Tibial artery (tissue), 4 donors: ENCODE data around the gene RRAD.

ENCODE experiments used
- DNase-seq, 2 donors: peaks; one replicate each; pipeline ENCODE4 v3.0.0-alpha.2; 2019
- H3K27ac ChIP-seq, 2 donors: fragments of 200-600 bp; sonication (generic) in 1 of 2; 1 replicate in 1 of 2; 2 replicates in 1 of 2; pipeline ENCODE4 v1.5.1; 2018 to 2019; ENCODE audit warnings: mild to moderate bottlenecking in 1 of 2
- H3K27me3 ChIP-seq, 2 donors: fragments of 200-600 bp; sonication (generic) in 1 of 2; one replicate each; pipeline versions ENCODE4 v1.5.1 to v1.6.0; 2016 to 2019
- H3K36me3 ChIP-seq, 3 donors: fragments of 200-600 bp; sonication (generic) in 2 of 3; one replicate each; pipeline ENCODE4 v1.5.1; 2016 to 2019; ENCODE audit warnings: mild to moderate bottlenecking in 2 of 3
- H3K4me1 ChIP-seq, 4 donors: fragments of 200-600 bp; sonication (generic) in 2 of 4; 1 replicate in 3 of 4; 2 replicates in 1 of 4; pipeline ENCODE4 v1.5.1; 2016 to 2019
- H3K4me3 ChIP-seq, 2 donors: fragments of 200-600 bp; sonication (generic) in 1 of 2; 1 replicate in 1 of 2; 2 replicates in 1 of 2; pipeline ENCODE4 v1.5.1; 2018 to 2019; ENCODE audit warnings: mild to moderate bottlenecking in 2 of 2
- H3K9me3 ChIP-seq, 3 donors: fragments of 200-600 bp; sonication (generic) in 1 of 3; one replicate each; pipeline ENCODE4 v1.5.1; 2016 to 2019
- intact Hi-C: fragments of 100-400 bp; cut with DNase I; formaldehyde crosslinking; loops from one replicate; pipeline ENCODE4 v1.15.0; 2023; ENCODE audit warnings: low total_unique reads
- TF ChIP-seq, protein P1 (sequence below), 2 experiments: fragments of 200-600 bp in 1 of 2; fragments of 450-650 bp in 1 of 2; IDR thresholded peaks; one replicate each; pipeline ENCODE4 v1.5.1; 2017 to 2019; ENCODE audit warnings: antibody characterized with exemption in 2 of 2, mild to moderate bottlenecking in 1 of 2, moderate library complexity in 1 of 2

The RRAD gene

DNA sequence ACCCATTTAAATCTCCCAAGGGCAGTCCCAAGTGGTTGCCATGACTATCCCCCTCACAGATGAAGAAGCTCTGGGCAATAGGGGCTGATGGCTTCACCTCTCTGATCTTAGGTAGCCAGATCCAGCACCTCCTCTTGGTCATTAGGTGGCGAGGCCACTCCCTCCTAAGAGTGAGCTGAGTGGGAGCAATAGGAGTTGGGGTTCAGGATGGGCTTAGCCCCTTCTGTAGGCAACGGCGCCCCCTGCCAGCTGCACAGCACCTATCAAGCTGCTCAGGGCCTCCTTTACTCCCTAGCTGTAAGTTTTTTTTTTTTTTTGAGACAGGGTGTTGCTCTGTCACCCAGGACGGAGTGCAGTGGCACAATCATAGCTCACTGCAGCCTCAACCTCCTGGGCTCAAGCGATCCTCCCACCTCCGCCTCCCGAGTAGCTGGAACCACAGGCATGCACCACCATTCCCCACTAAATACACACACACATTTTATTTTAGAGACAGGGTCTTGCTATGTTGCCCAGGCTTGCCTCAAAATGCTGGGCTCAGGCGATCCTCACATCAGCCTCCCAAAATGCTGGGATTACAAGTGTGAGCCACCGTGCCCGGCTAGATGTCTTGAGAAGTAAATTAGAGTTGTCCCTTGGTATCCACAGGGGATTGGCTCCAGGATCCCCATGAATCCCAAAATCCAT lies 3.5 kb upstream of the RRAD start:
- H3K9me3 ChIP-seq = no peaks in the 10 kb centered on the region
- DNase-seq = no peak
- TF ChIP-seq, protein P1, sequence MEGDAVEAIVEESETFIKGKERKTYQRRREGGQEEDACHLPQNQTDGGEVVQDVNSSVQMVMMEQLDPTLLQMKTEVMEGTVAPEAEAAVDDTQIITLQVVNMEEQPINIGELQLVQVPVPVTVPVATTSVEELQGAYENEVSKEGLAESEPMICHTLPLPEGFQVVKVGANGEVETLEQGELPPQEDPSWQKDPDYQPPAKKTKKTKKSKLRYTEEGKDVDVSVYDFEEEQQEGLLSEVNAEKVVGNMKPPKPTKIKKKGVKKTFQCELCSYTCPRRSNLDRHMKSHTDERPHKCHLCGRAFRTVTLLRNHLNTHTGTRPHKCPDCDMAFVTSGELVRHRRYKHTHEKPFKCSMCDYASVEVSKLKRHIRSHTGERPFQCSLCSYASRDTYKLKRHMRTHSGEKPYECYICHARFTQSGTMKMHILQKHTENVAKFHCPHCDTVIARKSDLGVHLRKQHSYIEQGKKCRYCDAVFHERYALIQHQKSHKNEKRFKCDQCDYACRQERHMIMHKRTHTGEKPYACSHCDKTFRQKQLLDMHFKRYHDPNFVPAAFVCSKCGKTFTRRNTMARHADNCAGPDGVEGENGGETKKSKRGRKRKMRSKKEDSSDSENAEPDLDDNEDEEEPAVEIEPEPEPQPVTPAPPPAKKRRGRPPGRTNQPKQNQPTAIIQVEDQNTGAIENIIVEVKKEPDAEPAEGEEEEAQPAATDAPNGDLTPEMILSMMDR (IDR thresholded peaks at IDR 0.05) = peak in 1 of 2 experiments; percentile 16
- H3K27ac ChIP-seq = peak overlapping the region; percentile 97
- H3K27me3 ChIP-seq = no peaks in the 10 kb centered on the region
- H3K36me3 ChIP-seq = peaks cover 0 to 23% (median 3%) of the 10 kb centered on the region in 3 donors
- intact Hi-C loops = no loop called here
- H3K4me3 ChIP-seq = no peak overlapping the region
- H3K4me1 ChIP-seq = peaks cover 4 to 57% (median 43%) of the 10 kb centered on the region in 4 donors

DNA sequence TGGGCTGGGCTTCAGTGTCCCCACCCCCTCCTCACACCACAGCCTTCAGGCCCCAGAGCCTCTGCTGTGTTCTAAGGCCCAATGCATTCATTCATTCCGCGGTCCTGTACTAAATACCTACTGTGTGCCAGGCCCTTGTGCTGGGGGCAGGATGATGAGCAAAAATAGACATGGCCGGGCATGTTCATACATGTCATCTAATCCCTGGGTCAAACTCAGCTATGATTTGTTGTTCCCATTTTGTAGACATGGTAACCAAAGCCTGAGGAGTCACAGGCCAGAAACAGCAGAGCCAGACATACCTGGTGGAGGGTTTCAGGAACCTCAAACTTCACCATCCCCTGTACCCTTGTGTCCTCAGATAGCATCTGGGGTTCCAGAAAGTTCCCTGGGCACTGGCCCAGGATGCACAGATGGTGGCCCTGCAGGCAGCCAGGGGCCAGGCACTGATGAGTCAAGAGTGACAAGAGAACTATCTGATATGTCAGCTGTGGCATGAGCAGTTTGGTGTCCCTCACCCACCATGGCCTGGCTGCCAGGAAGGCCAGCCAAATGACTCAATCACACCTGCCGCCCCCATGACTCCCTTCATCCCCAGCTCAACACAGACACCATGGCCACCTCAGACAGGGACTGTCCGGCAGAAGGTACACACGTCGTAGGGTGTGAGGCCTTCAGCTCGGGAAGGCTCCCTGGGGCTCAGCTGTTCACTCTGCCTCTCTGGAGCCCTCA lies 2.7 kb upstream of the RRAD start:
- Histone ChIP-seq H3K4me1 (peaks cover 0 to 54% (median 41%) of the 10 kb centered on the region in 4 donors), H3K36me3 (peaks cover 0 to 23% (median 6%) of the 10 kb centered on the region in 3 donors), H3K4me3 (no peak overlapping the region), H3K27me3 (no peaks in the 10 kb centered on the region), H3K9me3 (no peaks in the 10 kb centered on the region), H3K27ac (peak overlapping the region; percentile 97)
- TF ChIP-seq, protein P1 (IDR thresholded peaks at IDR 0.05) = no peak
- intact Hi-C loops = no loop called here
- DNase-seq = no peak

DNA sequence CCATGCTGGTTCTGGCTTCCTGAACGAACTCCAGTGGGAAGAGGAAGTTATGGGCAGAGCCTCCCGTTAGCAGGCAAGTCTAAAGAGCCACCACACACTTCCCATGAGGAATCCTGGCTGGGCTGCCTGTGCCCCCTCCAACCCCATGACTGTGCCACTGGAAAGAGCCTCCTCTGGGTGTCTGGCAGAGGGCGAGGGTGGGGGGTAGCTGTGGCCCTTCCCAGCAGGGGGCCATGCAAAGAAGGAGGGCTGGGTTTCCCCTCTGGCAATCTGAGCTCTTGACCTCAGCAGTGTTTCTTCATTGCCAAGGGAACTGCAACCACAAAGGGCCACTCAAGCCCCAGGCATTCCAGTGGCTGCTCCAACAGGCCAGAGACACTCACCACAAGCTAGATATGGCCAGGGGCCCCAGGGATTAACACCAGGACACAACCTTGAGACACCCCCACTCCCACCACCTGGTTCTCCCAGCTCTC lies 1.7 kb upstream of the RRAD start:
- Histone ChIP-seq H3K4me1 (peaks cover 0 to 54% (median 43%) of the 10 kb centered on the region in 4 donors), H3K27ac (peak overlapping the region; percentile 97), H3K4me3 (no peak overlapping the region), H3K36me3 (peaks cover 10 to 17% (median 10%) of the 10 kb centered on the region in 3 donors), H3K27me3 (no peaks in the 10 kb centered on the region), H3K9me3 (no peaks in the 10 kb centered on the region)
- no peak for DNase-seq
- TF ChIP-seq, protein P1 (IDR thresholded peaks at IDR 0.05) = no peak
- intact Hi-C loops = no loop called here

DNA sequence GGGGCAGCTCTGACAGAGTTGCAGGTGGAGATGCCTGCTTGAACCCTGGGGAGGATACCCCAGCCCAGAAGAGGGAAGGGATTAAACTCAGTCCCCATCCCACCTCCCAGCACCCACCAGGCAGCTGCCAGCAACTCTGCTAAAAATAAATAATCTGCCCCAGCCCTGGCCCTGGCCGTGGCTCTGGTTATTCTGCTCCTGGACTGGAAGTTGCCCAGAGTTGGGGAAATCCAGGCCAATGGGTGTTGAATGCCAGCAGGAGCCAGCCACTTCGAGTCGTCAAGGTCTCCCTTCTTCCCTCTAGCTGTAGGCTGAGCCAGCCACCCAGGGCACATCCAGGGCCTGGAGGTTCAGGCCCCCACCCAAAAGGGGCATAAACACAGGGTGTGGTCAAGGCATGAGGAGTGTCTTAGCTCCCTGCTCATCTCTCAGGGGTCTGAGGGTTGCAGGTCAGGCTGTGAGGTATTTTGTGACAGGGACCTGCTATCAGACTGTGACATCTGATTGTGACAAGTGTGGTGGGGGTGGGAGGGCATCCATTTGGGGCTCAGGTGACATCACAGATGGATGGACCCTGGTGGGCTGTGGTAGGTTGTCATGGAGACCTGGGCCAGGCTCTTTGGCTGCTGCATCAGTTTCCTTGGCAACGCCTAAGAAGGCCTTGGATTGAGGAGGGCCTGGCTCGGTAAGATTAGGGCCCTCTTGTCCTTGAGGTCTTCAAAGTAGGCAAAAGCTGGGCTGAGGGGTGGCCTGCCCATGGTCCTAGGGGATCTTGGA lies 1.0 kb upstream of the RRAD start:
- H3K27ac ChIP-seq = peak overlapping the region; percentile 97
- intact Hi-C loops = no loop called here
- no peaks in the 10 kb centered on the region for H3K9me3 ChIP-seq
- DNase-seq = peak; percentile 63 to 94
- H3K4me1 ChIP-seq = peaks cover 0 to 59% (median 49%) of the 10 kb centered on the region in 4 donors
- H3K36me3 ChIP-seq = peaks cover 16 to 17% (median 17%) of the 10 kb centered on the region in 3 donors
- peak overlapping the region; percentile 82 to 91 for H3K4me3 ChIP-seq
- TF ChIP-seq, protein P1 (IDR thresholded peaks at IDR 0.05) = peak in 1 of 2 experiments; percentile 10
- H3K27me3 ChIP-seq = no peaks in the 10 kb centered on the region
